Fibroblast of upper back skin (primary cell): ENCODE results near the gene MKNK2.

ENCODE experiments used
- DNase-seq: peaks from one replicate; pipeline ENCODE4 v3.0.0-alpha.2; 2013

MKNK2 gene

DNA sequence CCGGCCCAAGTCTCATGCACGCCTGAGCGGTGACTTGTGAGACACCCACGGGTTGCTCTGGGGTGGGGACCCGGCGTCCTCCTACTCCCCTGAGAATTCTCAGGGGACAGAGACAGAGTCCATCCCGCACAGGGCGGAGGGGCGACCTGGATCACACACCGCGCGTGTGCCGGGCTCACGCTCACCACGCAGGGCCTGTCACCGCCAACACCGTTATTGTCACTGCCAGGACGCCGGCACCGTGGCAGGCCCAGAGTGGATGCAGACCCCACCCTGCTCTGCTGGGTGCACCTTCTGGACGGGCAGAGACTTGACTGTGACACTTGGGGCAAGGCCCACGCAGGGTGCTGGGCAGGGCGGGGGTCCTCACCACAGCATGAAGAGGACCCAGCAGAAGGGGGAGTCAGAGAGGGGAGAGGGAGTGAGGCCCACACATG is 28.8 kb upstream of the MKNK2 start:
- DNase-seq = no peak

DNA sequence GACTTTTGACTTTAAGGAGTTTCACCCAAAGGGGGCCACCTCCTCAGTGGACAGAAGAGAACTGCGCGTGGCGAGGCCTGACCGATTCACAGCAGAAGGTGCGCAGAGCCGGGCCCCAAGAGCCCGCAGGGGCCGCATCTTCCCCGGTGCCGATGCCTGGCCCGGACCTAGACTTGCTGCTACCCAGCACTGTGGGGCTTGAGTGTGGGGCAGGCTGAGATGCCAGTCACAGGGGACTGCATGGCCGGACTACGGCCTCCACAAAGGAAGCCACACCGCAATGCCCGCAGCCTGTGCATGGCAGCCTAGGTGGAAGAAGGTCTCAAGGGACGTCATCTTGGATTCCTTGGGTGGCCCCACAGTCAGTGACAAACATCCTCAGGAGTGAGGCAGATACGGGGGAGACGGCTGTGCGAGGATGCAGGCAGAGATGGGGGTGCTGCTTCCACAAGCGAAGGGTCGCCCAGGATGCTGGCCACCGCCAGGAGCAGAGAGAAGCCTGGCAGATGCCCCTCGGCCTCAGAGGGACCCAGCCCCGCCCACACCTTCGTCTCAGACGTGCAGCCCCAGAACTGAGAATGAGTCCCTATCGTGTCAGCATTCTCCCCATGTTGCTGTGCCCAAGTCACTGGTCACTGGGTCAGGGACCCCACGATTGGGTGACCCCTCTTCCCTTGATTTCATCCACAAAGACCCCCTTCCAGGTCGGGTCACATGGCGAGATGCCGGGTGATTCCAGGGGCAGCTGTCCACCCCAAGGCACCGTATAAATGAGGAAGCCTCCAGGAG is 28.2 kb upstream of the MKNK2 start:
- no peak for DNase-seq

DNA sequence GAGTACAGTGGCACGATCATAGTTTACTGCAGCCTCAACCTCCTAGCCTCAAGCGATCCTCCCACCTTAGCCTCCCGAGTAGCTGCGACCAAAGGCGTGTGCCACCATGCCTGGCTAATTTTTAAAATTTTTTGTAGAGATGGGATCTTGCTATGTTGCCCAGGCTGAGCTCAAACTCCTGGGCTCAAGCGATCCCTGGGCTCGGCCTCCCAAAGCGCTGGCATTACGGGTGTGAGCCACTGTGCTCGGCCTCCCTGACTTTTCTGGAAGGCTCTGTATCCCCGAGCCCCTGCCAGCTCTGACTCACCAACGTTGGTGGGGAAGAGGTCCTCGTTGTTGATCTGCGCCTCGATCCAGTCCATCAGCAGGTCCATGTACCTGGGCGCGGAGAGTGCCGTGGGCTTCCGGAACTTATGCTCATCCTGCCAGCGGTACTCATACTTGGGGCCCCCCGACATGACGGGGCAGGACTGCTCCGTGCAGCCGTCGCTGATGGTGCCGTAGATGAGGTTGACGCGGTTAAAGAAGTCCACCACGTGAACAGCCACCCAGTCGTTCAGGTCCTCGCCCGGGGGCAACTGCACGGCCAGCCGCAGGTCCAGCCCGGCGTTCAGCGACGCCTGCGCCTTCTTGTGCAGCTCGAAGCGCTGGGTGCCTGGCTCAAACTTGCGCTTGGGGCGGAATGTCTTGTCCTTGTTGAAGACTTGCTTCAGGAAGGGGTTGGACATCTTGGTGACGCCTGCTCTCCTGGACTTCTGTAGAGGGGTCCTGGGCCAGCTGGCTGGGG is 27.0 kb upstream of the MKNK2 start:
- no peak for DNase-seq

DNA sequence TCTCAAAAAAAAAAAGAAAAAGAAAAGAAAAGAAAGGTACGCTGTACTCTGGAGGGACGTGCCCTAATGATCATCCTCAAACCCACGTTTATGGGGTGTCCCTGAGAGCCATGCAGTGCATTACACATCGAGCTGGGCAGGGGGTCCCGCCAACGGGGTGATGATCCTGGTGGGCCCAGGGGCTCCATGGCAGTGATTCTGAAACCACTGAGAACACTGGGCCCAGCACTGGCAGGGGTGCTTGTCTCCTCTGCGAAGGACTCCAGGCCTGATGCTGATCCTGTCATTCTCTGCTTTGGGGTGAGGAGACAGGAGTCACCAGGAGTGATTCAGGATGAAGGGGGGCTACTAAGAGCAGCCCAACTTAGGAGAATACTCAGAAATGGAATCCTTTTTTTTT is 26.4 kb upstream of the MKNK2 start:
- DNase-seq = no peak

DNA sequence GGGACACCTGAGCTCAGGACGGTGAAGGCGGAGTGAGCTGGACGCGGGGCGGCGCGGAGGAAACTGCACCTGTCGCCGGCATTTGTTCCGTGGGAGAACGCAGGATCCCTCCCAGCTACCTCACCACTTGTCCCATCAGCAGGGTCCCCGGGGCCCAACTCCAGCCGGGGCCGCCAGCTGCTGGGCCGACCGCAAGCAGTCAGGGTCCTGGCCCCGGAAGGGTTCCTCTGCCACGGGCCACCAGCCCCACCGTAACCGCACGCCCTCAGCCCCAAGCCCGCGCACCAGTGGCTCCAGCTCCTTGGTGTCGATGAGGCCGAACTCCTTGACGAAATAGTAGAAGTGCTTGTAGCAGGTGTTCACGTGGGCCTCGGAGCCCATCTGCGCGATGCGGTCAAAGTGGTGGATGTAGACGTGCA is 25.5 kb upstream of the MKNK2 start:
- no peak for DNase-seq

DNA sequence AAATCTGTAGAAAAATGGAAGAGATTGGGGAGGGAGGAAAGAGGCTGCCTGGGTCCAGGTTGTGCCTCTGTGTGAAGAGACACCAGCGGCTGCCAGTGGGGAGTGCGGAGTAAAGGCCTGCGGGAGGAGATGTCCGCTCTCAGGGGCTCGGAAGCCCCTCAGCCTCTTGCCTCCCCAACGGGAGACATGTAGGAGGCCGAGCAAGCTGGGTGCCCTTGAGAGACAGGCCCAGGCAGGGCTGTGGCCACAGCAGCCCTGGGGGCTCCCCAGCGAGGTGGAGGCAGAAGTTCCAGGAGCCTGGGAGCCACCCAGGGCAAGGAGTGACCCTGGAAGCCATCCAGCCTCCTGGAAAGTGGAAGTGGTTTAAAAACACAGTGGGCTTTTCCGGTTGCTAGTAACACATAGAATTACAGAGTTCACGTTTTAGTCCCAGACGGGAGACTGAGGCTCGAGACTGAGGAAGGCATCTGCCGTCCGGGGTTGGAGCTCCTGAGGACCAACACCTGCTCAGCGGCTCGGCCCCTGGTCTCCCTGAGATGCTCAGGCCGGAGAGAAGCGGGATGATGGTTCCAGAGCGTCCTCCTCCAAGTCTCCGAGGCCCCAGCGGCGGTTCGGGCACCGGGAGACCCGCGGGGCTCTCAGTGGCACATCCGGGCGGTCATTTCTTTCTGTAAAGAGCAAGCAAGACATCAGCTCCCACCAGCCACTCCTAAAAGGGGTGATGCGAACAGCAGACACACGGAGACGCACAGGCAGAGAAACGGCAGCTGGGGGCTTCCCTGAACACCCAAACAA is 21.9 kb upstream of the MKNK2 start:
- DNase-seq = no peak

DNA sequence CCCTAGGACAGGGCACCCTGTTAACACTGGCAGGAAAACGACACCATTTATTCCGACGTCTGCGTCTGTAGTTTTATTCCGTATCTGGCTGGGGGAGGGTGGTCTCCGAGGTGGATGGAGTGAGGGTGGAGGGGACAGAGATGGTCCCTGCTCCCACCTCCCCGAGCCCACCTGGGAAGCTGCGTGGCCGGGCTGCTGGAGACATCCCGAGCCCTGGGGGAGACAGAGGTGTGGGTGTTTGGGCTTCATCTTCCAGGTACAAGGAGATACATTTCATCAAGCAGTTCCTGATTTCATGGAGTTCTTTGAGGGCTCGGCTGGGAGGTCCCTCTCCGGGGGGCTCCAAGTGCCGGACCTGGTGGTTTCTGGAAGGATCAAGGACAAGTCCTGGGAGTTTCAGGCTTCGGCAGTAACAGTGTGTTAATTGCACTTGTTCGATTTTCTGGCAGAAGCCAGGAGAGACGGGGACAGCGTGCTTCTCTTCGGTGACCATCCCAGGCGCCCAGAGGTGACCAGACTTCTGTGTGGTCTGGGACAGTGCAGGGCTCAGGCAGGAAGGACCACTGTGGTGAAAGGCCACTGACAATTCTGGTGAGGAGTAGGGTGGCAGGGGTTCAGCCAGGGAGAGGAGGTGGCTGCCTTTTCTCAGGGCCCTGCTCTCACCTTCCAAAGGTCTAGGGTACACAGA is 20.1 kb upstream of the MKNK2 start:
- no peak for DNase-seq

DNA sequence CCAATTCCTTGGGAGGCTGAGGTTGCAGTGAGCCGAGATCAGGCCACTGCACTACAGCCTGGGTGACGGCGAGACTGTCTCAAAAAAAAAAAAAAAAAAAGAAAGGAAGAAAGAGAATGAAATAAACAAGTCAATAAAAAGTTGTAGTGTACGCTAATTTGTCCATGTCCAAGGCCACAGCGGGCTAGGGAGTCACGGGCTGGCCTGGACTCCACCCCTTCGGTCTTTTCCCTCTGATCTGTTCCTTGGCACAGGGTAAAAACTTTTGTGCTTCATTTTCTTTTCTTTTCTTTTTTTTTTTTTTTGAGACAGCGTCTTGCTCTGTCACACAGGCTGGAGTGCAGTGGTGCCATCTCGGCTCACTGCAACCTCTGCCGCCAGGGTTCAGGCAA is 19.4 kb upstream of the MKNK2 start:
- no peak for DNase-seq

DNA sequence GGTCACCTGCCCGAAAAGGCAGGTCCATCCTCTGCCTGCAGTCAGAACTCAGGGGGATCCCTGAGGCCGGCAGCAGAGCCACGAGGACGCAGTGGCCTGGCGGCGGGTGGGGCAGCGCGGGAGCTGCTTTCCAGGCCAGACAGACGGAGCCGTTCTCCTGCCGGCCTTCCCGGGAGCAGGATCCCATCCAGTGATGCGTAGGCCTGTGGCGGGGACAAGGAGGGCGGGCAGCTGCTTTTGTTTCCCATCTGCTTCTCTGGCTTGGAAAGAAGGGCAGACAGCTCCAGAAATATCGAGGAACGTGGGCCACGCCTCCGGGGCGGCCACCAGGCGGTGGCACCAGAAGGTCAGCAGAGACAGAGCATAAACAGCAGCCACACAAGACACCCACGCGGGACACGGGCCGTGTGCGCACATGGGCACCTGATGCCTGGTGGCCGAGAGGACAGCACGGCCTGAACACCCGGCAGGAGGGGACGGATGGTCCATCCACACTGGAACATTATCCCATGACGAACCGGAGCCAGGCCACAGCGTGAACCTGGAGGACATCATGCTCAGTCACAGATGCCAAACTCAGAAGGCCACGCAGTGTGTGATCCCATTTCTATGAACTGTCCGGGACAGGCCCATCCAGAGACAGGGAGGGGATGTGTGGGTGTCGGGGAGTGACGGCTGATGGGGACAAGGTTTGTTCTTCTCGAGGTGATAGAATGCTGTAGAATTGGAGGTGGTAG is 13.9 kb upstream of the MKNK2 start:
- no peak for DNase-seq

DNA sequence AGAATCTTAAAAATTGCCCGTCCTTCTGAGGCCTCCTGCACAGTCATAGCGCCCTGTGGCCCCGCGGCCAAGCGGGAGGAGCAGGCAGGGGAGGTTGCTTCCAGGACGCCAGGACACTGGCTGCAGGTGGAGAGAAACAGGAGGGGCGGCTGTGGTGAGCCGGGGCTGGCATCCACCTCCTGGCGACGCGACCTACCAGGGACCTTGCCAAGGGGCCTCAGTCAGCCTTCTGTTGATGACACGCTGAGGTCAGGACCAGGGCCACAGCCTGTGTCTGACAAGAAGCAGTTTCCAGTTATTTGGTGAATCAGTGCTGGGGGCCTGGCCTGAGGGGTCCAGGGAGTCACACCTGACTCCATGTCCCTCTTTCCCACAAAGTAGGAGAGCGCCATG is 13.3 kb upstream of the MKNK2 start:
- DNase-seq = no peak

DNA sequence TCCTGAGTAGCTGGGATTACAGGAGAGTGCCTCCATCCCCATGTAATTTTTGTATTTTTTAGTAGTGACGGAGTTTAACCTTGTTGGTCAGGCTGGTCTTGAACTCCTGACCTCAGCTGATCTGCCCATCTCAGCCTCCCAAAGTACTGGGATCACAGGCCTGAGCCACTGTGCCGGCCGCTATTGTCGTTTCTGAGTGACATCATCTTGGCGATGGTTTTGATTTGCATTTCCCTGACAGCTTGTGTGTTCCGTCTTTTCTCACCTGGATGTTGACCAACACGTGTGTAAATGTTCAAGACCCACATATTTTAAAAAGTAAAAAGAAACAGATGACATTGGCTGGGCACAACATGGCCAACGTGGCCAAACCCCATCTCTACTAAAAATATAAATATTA is 12.8 kb upstream of the MKNK2 start:
- no peak for DNase-seq

DNA sequence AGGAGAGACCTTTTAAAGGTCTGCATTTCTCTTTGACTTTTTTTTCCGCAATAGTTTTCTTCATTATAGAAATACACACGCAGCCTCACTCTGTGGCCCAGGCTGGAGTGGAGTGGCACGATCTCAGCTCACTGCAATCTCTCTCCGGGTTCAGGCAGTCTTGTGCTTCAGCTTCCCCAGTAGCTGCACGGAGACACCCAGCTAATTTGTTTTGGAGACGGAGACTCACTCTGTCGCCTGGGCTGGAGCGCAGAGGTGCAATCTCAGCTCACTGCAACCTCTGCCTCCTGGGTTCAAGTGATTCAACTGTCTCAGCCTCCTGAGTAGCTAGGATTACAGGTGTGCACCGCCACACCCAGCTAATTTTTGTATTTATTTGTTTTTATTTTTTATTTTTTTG is 11.7 kb upstream of the MKNK2 start:
- no peak for DNase-seq

DNA sequence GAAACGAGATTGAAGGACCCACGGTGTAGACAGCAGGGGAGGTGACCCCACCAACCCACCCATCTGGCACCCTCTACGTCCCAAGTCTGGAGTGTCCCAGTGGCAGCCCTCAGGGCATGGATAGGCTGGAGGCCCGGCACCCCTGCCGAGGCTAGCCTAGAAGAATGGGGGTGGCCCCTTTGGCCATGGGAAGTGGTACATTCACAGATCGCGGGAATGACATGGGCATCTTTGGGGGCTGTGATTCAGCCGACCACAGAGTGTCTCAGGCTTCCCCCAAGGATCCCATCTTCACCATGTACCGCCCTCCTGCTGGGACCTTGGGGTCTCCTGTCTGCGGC is 11.3 kb upstream of the MKNK2 start:
- DNase-seq = no peak

DNA sequence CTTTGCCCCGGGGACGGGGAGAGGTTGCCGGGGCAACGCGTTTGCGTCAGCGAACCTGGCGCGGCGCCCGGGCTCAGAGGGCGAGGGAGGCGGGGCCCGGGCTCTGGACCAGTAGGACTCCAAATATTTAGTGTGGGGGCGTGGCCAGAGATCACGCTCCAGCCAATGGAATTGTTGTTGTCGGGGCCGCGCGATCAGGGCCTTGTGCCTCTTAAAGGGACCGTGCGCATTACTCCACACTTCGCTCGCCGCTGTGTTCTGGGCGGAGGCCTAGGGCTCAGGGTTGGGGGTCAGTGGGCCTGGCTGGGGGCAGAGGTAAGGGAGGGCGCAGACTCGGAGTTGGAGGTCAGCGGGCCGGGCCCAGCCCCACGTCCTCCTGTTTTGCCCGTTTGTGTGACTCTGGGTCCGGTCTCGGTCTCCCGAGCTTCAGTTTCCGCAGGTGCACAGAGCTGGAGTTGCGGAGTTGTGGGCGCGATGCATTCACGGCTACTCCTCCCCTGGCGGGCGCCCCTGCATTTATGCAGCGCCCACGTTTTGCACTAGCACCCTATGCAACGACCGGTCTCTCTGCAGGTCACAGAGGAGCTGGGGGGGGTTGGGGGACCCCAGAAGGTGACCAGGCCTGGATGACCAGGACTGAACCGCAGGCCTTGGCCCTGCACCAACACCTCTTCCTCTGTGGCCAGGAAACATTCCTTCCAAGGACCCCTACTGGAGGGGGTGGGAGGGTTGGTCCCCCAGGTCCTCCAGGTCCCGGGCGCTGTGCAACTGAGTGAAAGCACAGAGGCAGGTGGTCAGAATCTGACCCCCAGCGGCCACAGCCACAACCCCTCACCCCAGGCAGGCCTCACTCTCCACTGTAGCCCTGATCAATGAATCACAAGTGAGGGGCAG is 10.7 kb upstream of the MKNK2 start:
- peak; percentile 98 for DNase-seq

DNA sequence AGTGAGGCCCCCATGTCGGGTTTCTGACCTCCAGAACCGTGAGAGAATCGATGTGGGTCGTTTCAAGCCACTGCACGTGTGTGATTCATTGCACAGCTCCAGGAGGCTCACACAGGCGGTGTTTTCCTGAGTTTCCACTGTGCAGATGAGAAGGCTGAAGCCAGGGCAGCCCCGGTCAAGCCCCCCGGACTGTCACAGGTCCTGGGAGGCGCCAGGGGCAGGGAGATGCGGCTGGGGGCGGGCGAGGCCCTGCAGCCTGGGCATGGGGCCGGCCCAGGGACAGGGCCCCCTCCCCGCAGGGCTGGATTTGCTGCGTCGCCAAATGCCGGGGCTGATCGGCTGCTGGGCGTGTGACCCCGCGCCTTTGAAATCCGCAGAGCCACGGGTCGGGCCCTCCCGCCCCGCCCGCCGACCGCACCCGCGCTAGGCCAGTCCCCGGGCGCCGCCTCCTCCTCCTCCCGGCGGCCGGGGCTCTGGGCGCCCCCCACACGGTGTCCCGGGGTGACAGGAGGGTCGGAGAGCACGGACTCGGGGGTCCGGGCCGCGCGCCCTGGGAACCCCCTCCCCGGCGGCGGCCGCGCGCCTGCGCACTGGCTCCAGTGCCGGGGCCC is 9.9 kb upstream of the MKNK2 start:
- DNase-seq = peak; percentile 56

DNA sequence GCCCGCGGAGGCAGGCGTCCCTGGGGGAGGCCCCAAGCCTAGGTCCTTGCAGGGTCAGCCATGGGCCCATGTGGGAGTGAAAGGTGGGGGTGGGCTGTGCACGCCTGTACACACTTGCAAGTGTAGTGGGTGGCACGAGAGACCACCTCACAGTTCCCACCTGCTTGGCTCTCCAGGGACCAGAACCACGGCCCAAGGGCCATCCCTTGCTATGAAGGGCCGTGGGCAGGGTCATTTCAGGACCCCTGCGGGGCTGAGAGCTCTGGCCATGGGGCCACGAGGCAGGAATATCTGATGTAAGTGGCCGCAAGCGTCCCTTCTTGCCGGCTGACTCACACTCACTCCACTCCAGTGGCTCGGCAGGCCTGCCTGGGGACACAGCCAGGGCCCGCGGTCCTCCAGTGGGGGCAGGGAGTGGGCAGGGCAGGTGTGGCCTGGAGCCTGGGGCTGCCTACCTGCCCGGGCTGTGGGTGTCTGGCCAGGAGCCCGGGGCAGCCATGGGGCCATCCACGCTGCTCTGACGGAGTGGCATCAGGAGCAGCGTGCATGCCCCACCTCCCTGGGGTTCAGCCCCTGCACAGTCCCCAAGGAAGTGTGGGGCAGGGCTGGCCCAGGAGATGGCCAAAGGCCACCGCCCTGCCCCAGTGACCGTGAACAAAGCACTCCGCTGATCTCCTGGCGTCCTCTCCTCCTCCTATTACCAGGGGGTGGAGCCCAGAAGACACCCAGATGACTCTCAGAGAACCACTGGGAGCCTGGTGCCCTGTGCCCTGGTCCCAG is 8.6 kb upstream of the MKNK2 start:
- peak; percentile 84 for DNase-seq

DNA sequence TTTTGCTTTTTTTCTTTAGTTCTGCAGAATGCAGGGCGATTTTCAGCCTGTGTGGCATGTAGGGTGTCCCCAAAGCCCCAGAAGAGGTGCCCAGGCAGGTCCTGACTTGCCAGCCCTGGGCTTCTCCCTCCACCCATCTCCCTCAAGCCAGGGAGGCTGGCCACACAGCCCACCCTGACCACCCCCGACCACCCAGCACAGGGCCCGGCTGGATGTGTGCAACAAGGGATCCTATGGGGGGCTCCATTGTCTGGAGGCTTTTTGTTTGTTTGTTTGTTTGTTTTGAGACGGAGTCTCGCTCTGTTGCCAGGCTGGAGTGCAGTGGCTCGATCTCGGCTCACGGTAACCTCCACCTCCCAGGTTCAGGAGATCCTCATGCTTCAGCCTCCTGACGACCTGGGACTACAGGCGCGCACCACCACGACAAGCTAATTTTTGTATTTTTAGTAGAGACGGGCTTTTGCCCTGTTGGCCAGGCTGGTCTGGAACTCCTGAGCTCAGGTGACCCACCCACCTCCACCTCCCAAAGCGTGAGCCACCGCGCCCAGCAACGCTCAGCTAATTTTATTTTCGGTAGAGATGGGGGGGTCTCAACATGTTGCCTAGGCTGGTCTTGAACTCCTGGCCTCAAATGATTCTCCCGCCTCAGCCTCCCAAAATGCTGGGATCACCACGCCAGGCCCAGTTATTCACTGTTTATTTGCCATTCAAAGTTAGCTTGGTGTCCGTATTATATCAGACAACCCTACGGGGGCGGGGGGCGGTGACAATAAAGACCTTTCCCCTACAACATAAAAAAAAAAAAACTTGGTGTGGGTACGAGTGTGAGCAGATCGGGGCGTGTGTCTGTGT is 7.8 kb upstream of the MKNK2 start:
- DNase-seq = no peak

DNA sequence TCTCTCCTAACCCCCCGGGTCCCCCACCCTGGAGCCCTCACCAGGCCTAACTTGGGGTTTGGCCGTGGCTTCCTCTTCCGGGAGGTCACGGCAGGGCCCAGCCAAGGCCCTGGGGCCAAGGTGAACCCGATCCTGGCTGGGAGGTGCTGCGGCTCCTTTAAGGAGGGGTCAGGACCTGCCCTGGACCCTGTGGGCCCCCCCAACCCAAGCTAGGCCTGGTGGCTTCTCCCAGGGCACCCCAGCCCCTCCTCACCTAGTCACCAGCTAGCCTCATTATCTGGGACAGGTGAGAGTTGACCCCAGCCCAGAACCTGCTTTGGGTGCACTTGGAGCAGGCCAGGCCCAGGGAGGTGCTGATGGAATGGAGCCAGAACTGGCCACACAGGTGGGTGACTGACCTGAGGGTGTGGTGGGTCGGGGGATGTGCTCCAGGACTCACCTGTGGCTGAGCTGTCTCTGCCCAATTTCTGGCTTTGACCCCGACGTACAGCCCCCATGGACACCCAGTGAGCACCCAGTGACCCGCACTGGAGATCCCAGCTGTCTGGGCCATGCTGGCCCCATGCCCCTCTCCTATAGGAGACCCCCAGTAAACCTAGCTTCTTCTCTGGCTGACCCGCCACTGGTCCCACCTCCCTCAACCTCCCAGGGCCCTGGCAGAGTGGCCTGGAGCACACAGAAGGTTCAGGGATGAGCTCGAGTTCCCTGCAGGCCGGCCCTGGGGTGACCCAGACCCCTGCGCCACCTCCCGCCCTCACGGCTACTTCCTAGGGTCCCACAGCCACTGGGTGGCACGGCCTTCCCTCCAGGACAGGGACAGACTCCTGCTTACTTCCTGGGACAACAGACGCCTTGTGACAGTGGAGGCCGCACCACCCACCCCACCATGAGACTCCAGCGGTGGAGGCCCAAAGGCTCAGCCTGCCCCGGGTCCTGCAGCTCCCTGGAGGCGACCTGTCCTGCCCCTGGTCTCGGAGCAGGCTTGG is 6.7 kb upstream of the MKNK2 start:
- no peak for DNase-seq
